Pancreas (tissue), 10 donors: ENCODE measurements around the gene LMNA. TPM values are rescaled to one million over a fixed set of nuclear protein-coding genes. Genes with fewer than 3 reads are reported as not detected.
A peak's percentile ranks its signal among the peaks of the same experiment; 100 is the strongest.

Source experiments
- ATAC-seq, 4 donors: fragments of 200-7000 bp; cut with Tn5 transposase; one replicate each; pipeline versions ENCODE4 v1.8.0 to v1.9.1; 2020; ENCODE audit warnings: mild to moderate bottlenecking in 4 of 4, moderate library complexity in 4 of 4
- DNase-seq, 6 donors: peaks; one replicate each; pipeline ENCODE4 v3.0.0-alpha.2; 2020
- FAIRE-seq: peaks from 2 replicates; lab custom pipeline; 2012; peaks lifted over from hg19 to GRCh38; lab: Jason Lieb, UNC
- H3K27ac ChIP-seq, 4 donors: fragments of 200-600 bp; sonication (generic); 1 replicate in 3 of 4; 2 replicates in 1 of 4; pipeline versions ENCODE4 v1.5.0 to v1.8.0; 2020
- H3K27me3 ChIP-seq, 4 donors: fragments of 200-600 bp; one replicate each; pipeline ENCODE4 v1.8.0; 2021
- H3K36me3 ChIP-seq, 3 donors: fragments of 200-600 bp; sonication (generic) in 1 of 3; one replicate each; pipeline versions ENCODE4 v1.5.0 to v1.8.0; 2020 to 2021
- H3K4me1 ChIP-seq, 3 donors: fragments of 200-600 bp; one replicate each; pipeline ENCODE4 v1.8.0; 2021
- H3K4me3 ChIP-seq, 4 donors: fragments of 200-600 bp; sonication (generic) in 2 of 4; one replicate each; pipeline versions ENCODE4 v1.5.0 to v1.8.0; 2020 to 2021
- H3K9me3 ChIP-seq, 4 donors: fragments of 200-600 bp; one replicate each; pipeline ENCODE4 v1.8.0; 2021
- CTCF ChIP-seq, 4 donors: fragments of 200-600 bp; sonication (generic) in 3 of 4; IDR thresholded peaks; one replicate each; pipeline versions ENCODE4 v1.5.0 to v1.8.0; 2021; ENCODE audit warnings: antibody characterized with exemption in 4 of 4
- WGBS, 2 donors: extraction: QIAGEN DNeasy Blood & Tissue Kit; methylation state at CpG; one replicate each; pipeline ENCODE4 v1.1.7; 2013; 5-methylcytosine and 5-hydroxymethylcytosine counted together
- intact Hi-C, 3 donors: fragments of 100-400 bp; cut with DNase I; formaldehyde crosslinking; loops; one replicate each; pipeline versions ENCODE4 v1.11.1 to v1.14.2; 2022
- polyA plus RNA-seq, 2 donors: library from polyadenylated mRNA; stranded (reverse); fragments of 200-250 nt; gene quantifications; one replicate each; pipeline ENCODE4 v1.2.3, GENCODE V29; 2013
- total RNA-seq, 6 donors: library from RNA; stranded (reverse); fragmentation: NEBNext Ultra II Directional in 4 of 6; extraction: Animal tissue kit (Norgen Biotek cat#: 25700) in 4 of 6; gene quantifications; one replicate each; pipeline versions ENCODE4 v1.2.1 to v1.2.4, GENCODE V29; 2021 to 2023
- donor health status: healthy with polysubstance abuse.
- donor health status: DM: no; HTN: no; CAD: no; lungs with moderate emphysema.
- donor health status: DM: no; HTN: no; CAD: no.
- donor health status: control.
- donor health status: control.
- donor health status: Bipolar disorder and iron deficiency.
- donor health status: DM: yes; HTN: yes; CAD: no.
- donor health status: DM: no; HTN: no; CAD: no.
- donor health status: DM: no; HTN: no; CAD: no.
- donor health status: DM: yes; HTN: yes; CAD: no.

The LMNA gene
- total and polyA plus RNA-seq, 8 donors = 59.4 to 119 (median 99.4) TPM

- 19 to 24% methylated on average over 26 to 55 of the region's 61 CpGs for WGBS, 2 donors
- no peaks in the 10 kb centered on the region for H3K9me3 ChIP-seq
- no peak for TF ChIP-seq CTCF (IDR thresholded peaks at IDR 0.05)
- no peak for DNase-seq
- peaks cover 0 to 3% (median 0%) of the 10 kb centered on the region in 3 donors for H3K4me1 ChIP-seq
- no peaks in the 10 kb centered on the region for H3K36me3 ChIP-seq
- FAIRE-seq = no peak
- no peak overlapping the region for H3K27ac ChIP-seq
- intact Hi-C loops = loop anchor here in 1 of 3 donors (10.0 kb wide), 1 partner anchor 53 kb away; no protein-coding TSS in a partner anchor
- H3K27me3 ChIP-seq = no peaks in the 10 kb centered on the region
- ATAC-seq = no peak
- H3K4me3 ChIP-seq = peak overlapping the region in 2 of 4 donors; percentile 63 to 73
These were observed 33.2 kb upstream of the LMNA start for GRCh38 chr1:156081180-156081916.

DNA sequence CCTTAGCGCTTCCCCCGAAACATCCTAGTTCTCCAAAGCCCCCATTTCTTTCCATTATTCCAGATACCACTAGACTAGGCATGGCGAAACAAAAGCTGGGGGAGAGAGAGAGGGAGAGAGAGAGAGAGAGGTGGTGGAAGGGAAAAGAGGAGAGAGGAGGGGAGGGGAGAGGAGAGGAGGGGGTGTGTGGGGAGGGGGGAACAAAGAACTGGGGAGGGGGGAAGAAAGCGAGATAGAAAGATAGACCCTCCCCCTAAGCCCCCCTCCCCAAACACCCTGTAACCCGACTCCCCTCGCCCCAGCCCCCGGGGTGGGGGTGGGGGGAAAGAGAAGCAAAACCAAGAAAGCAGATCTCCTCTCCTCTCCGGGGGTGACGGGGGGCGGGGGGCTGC, 32.6 kb upstream of the LMNA start:
- H3K4me3 ChIP-seq = peak overlapping the region; percentile 63 to 89 (median 80)
- 0 to 3% methylated on average over 3 to 9 of the region's 10 CpGs for WGBS, 2 donors
- no peaks in the 10 kb centered on the region for H3K9me3 ChIP-seq
- no peak for ATAC-seq
- H3K36me3 ChIP-seq = no peaks in the 10 kb centered on the region
- H3K4me1 ChIP-seq = peaks cover 0 to 3% (median 0%) of the 10 kb centered on the region in 3 donors
- FAIRE-seq = no peak
- no peak overlapping the region for H3K27ac ChIP-seq
- no peaks in the 10 kb centered on the region for H3K27me3 ChIP-seq
- intact Hi-C loops = loop anchor here in 1 of 3 donors (10.0 kb wide), 1 partner anchor 53 kb away; no protein-coding TSS in a partner anchor
- TF ChIP-seq CTCF (IDR thresholded peaks at IDR 0.05) = no peak
- no peak for DNase-seq

- 0 to 1% methylated on average over 41 to 61 of the region's 62 CpGs for WGBS, 2 donors
- DNase-seq (peak; percentile 65 to 88 (median 70)), FAIRE-seq (no peak), ATAC-seq (peak; percentile 86 to 90 (median 87))
- no peak for TF ChIP-seq CTCF (IDR thresholded peaks at IDR 0.05)
- H3K27ac ChIP-seq = peak within 1 kb of the TSS in 1 of 4 donors; percentile 27
- H3K4me3 ChIP-seq = peak within 1 kb of the TSS; percentile 63 to 89 (median 80)
- intact Hi-C loops = loop anchor here in 1 of 3 donors (10.0 kb wide), 1 partner anchor 52 kb away; no protein-coding TSS in a partner anchor
- no peaks in the 10 kb centered on the region for H3K36me3 ChIP-seq
- peaks cover 0 to 3% (median 0%) of the 10 kb centered on the region in 3 donors for H3K4me1 ChIP-seq
- no peaks in the 10 kb centered on the region for H3K9me3 ChIP-seq
- H3K27me3 ChIP-seq = no peaks in the 10 kb centered on the region
These were observed 32.0 kb upstream of the LMNA start, which contains the start of gene MEX3A for GRCh38 chr1:156082309-156083091. Gene MEX3A, minus strand, starts transcription at chr1:156082465. Its CDS starts 467 bp downstream, at chr1:156081998.

- H3K27me3 ChIP-seq = no peaks in the 10 kb centered on the region
- no peak for TF ChIP-seq CTCF (IDR thresholded peaks at IDR 0.05)
- FAIRE-seq (no peak), DNase-seq (no peak), ATAC-seq (no peak)
- no peak overlapping the region for H3K27ac ChIP-seq
- intact Hi-C loops = loop anchor here in 1 of 3 donors (10.0 kb wide), 1 partner anchor 51 kb away; no protein-coding TSS in a partner anchor
- no peaks in the 10 kb centered on the region for H3K36me3 ChIP-seq
- no peaks in the 10 kb centered on the region for H3K9me3 ChIP-seq
- peaks cover 0 to 3% (median 0%) of the 10 kb centered on the region in 3 donors for H3K4me1 ChIP-seq
- no peak overlapping the region for H3K4me3 ChIP-seq
- whole genome bisulfite sequencing, 2 donors = 53 to 57% methylated on average over 7 of the region's 7 CpGs
These were observed 30.4 kb upstream of the LMNA start for GRCh38 chr1:156083800-156084790.
